Smooth muscle cell (in vitro differentiated cells): Measurements from ENCODE around the gene LMO1. TPM values are rescaled to one million over a fixed set of nuclear protein-coding genes. Genes with fewer than 3 reads are reported as not detected.

Experiments used
- DNase-seq: peaks from one replicate; lab custom pipeline; 2025; ENCODE audit not compliant: unreplicated experiment; lab: John Stamatoyannopoulos, UW
- H2AFZ ChIP-seq: fragments of 200-600 bp; sonication (generic); 2 replicates; pipeline ENCODE4 v1.6.0; 2016; ENCODE audit warnings: antibody characterized with exemption, low read depth, mild to moderate bottlenecking
- H3F3A ChIP-seq: fragments of 200-600 bp; sonication (generic); 2 replicates; pipeline ENCODE4 v1.6.0; 2017; ENCODE audit warnings: antibody characterized with exemption, low read depth
- H3K27ac ChIP-seq: fragments of 200-600 bp; sonication (generic); 2 replicates; pipeline ENCODE4 v1.5.1; 2016; ENCODE audit warnings: low read depth, mild to moderate bottlenecking
- H3K27me3 ChIP-seq: fragments of 200-600 bp; sonication (generic); 2 replicates; pipeline ENCODE4 v1.6.1; 2016; ENCODE audit warnings: low read depth, mild to moderate bottlenecking
- H3K36me3 ChIP-seq: fragments of 200-600 bp; sonication (generic); 2 replicates; pipeline ENCODE4 v1.5.1; 2016; ENCODE audit warnings: low read depth
- H3K4me1 ChIP-seq: fragments of 200-600 bp; sonication (generic); 2 replicates; pipeline ENCODE4 v1.5.1; 2016; ENCODE audit warnings: low read depth
- H3K4me2 ChIP-seq: fragments of 200-600 bp; sonication (generic); 2 replicates; pipeline ENCODE4 v1.6.0; 2016; ENCODE audit warnings: mild to moderate bottlenecking
- H3K4me3 ChIP-seq: fragments of 200-600 bp; sonication (generic); 2 replicates; pipeline ENCODE4 v1.5.1; 2016; ENCODE audit warnings: mild to moderate bottlenecking
- H3K79me2 ChIP-seq: fragments of 200-600 bp; sonication (generic); 2 replicates; pipeline ENCODE4 v1.6.0; 2016; ENCODE audit warnings: low read depth, mild to moderate bottlenecking
- H3K9ac ChIP-seq: fragments of 200-600 bp; sonication (generic); 2 replicates; pipeline ENCODE4 v1.6.0; 2016; ENCODE audit warnings: low read depth
- H3K9me3 ChIP-seq: fragments of 200-600 bp; sonication (generic); replicated peaks from 2 replicates; pipeline ENCODE4 v1.5.1; 2016; ENCODE audit warnings: low read depth
- H4K20me1 ChIP-seq: fragments of 200-600 bp; sonication (generic); 2 replicates; pipeline ENCODE4 v1.6.0; 2016; ENCODE audit warnings: low read depth
- CTCF ChIP-seq: fragments of 200-600 bp; sonication (generic); IDR thresholded peaks from 2 replicates; pipeline ENCODE4 v1.5.1; 2017; ENCODE audit warnings: borderline replicate concordance, mild to moderate bottlenecking, antibody characterized with exemption; ENCODE audit not compliant: insufficient read depth, poor library complexity, severe bottlenecking
- WGBS: methylation state at CpG from one replicate; pipeline ENCODE4 v1.1.7; 2016; ENCODE audit warnings: low lambda C conversion rate; 5-methylcytosine and 5-hydroxymethylcytosine counted together
- polyA plus RNA-seq: library from polyadenylated mRNA; unstranded; fragments of >200 nt; fragmentation: Nextera tagmentation; extraction: Ambion mirVana; gene quantifications from 2 replicates; pipeline ENCODE4 v1.2.1, GENCODE V29; 2016
- total RNA-seq: library from RNA; depleted of rRNA; stranded (reverse); fragments of >200 nt; gene quantifications from 2 replicates; pipeline ENCODE4 v1.2.3, GENCODE V29; 2014

The LMO1 gene
- total and polyA plus RNA-seq, 2 experiments from 2014 or later = 1.1 to 1.6 TPM

GRCh38 chr11:8243458-8243857 is 20.2 kb downstream of the LMO1 start:
- H3K79me2 ChIP-seq = no peaks in the 10 kb centered on the region
- H2AFZ ChIP-seq = no peak overlapping the region
- no peaks in the 10 kb centered on the region for H4K20me1 ChIP-seq
- H3K9ac ChIP-seq = no peak overlapping the region
- H3K9me3 ChIP-seq = no peaks in the 10 kb centered on the region
- H3K4me1 ChIP-seq = peaks cover 17% of the 10 kb centered on the region
- no peak overlapping the region for H3K27ac ChIP-seq
- no peaks in the 10 kb centered on the region for H3K27me3 ChIP-seq
- WGBS = 90% methylated on average over 5 of the region's 5 CpGs
- no peak overlapping the region for H3K4me3 ChIP-seq
- no peak for TF ChIP-seq CTCF
- no peak overlapping the region for H3K4me2 ChIP-seq
- no peak for DNase-seq
- no peaks in the 10 kb centered on the region for H3K36me3 ChIP-seq
- no peaks in the 10 kb centered on the region for H3F3A ChIP-seq

- Histone ChIP-seq H3K4me1 (peaks cover 17% of the 10 kb centered on the region), H3K36me3 (no peaks in the 10 kb centered on the region), H3K27me3 (no peaks in the 10 kb centered on the region), H4K20me1 (no peaks in the 10 kb centered on the region), H3F3A (no peaks in the 10 kb centered on the region), H3K4me2 (no peak overlapping the region), H3K27ac (no peak overlapping the region), H3K79me2 (no peaks in the 10 kb centered on the region), H3K4me3 (no peak overlapping the region), H2AFZ (no peak overlapping the region), H3K9ac (no peak overlapping the region), H3K9me3 (no peaks in the 10 kb centered on the region)
- DNase-seq = no peak
- WGBS = 66% methylated on average over 19 of the region's 19 CpGs
- TF ChIP-seq CTCF = no peak
Observed at GRCh38 chr11:8242499-8243280, 21.0 kb downstream of the LMO1 start.

DNA sequence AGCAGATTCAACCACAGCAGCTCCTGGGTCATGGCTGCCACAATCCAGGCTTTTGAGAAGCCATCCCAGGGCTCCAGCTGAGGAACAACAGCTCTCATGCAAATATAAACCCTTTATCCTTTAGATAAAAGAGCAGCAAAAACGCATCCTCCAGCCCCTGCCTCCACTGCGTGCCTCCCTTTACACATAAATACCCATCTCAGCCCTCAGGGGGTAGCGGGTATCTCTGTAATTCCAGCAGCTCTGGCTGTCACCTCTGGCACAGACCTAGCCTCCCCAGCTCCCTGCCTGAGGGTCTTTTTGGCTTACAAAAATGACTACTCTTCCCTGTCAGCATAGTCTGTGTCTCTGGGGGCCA is 21.6 kb downstream of the LMO1 start:
- peaks cover 17% of the 10 kb centered on the region for H3K4me1 ChIP-seq
- H3K4me3 ChIP-seq = no peak overlapping the region
- H3K79me2 ChIP-seq = no peaks in the 10 kb centered on the region
- WGBS = 48% methylated on average over 3 of the region's 3 CpGs
- H4K20me1 ChIP-seq = no peaks in the 10 kb centered on the region
- DNase-seq = no peak
- H3K27ac ChIP-seq = no peak overlapping the region
- H3F3A ChIP-seq = no peaks in the 10 kb centered on the region
- H3K9ac ChIP-seq = no peak overlapping the region
- no peaks in the 10 kb centered on the region for H3K27me3 ChIP-seq
- H3K9me3 ChIP-seq = no peaks in the 10 kb centered on the region
- TF ChIP-seq CTCF = no peak
- H3K4me2 ChIP-seq = no peak overlapping the region
- H3K36me3 ChIP-seq = no peaks in the 10 kb centered on the region
- no peak overlapping the region for H2AFZ ChIP-seq
